ENCODE data around the gene AMN1.
A peak's percentile ranks its signal among the peaks of the same experiment; 100 is the strongest.
"Not testable (repeated sequence)": the region's sequence is repeated elsewhere in the genome, so short reads cannot be mapped to it uniquely, and the experiment has no call there.

The AMN1 gene

GRCh38 chr12:31726575-31726974, 2.2 kb downstream of the AMN1 start:
- DNase-seq (ENCODE audit: extremely low spot score): no peak
- POLR2A ChIA-PET: no interaction called here
- TF ChIP-seq, protein P1, sequence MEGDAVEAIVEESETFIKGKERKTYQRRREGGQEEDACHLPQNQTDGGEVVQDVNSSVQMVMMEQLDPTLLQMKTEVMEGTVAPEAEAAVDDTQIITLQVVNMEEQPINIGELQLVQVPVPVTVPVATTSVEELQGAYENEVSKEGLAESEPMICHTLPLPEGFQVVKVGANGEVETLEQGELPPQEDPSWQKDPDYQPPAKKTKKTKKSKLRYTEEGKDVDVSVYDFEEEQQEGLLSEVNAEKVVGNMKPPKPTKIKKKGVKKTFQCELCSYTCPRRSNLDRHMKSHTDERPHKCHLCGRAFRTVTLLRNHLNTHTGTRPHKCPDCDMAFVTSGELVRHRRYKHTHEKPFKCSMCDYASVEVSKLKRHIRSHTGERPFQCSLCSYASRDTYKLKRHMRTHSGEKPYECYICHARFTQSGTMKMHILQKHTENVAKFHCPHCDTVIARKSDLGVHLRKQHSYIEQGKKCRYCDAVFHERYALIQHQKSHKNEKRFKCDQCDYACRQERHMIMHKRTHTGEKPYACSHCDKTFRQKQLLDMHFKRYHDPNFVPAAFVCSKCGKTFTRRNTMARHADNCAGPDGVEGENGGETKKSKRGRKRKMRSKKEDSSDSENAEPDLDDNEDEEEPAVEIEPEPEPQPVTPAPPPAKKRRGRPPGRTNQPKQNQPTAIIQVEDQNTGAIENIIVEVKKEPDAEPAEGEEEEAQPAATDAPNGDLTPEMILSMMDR (IDR thresholded peaks at IDR 0.05; ENCODE audit: control extremely low read depth, extremely low read depth, low read depth, missing control alignments): no peak
- CTCF ChIA-PET: interaction anchor here (0.8 kb wide), 1 partner anchor 11 kb away, joined by 3 read pairs; no protein-coding TSS in a partner anchor

- CTCF ChIA-PET: interaction anchor here (4.0 kb wide), 1 partner anchor 10 kb away, joined by 14 read pairs; no protein-coding TSS in a partner anchor
- TF ChIP-seq, protein P1 (IDR thresholded peaks at IDR 0.05; ENCODE audit: control extremely low read depth, extremely low read depth, low read depth, missing control alignments): no peak
- POLR2A ChIA-PET: no interaction called here
- no peak for DNase-seq (ENCODE audit: extremely low spot score)
Observed at GRCh38 chr12:31724557-31724956, 4.3 kb downstream of the AMN1 start.

GRCh38 chr12:31722580-31722979, 6.2 kb downstream of the AMN1 start:
- POLR2A ChIA-PET: no interaction called here
- CTCF ChIA-PET: interaction anchor here (0.9 to 4.0 kb wide), 2 partner anchors 8 to 589 kb away, joined by 3 to 14 read pairs; no protein-coding TSS in a partner anchor

GRCh38 chr12:31718542-31719198, 10.2 kb downstream of the AMN1 start:
- DNase-seq (ENCODE audit: extremely low spot score); POLR2A ChIA-PET: not testable (repeated sequence)
- CTCF ChIA-PET: interaction anchor here (1.4 to 1.5 kb wide), 2 partner anchors 20 to 30 kb away, joined by 3 read pairs; no protein-coding TSS in a partner anchor

More at GRCh38 chr12:31722580-31722979, 6.2 kb downstream of the AMN1 start:
- TF ChIP-seq, protein P1 (IDR thresholded peaks at IDR 0.05; ENCODE audit: control extremely low read depth, extremely low read depth, low read depth, missing control alignments): no peak
- DNase-seq (ENCODE audit: extremely low spot score): no peak

DNA sequence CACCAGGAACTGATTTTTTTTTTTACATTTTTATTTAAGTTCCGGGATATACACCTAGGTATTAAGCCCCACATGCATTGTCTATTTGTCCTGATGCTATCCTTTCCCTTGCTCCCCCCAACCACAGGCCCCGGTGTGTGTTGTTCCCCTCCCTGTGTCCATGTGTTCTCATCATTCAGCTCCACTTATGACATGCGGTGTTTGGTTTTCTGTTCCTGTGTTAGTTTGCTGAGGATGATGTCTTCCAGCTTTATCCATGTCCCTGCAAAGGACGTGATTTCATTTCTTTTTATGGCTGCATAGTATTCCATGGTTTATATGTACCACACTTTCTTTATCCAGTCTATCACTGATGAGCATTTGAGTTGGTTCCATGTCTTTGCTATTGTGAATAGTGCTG, 11.8 kb downstream of the AMN1 start:
- POLR2A ChIA-PET; DNase-seq (ENCODE audit: extremely low spot score): not testable (repeated sequence)
- CTCF ChIA-PET: interaction anchor here (1.5 kb wide), 1 partner anchor 32 kb away, joined by 3 read pairs; no protein-coding TSS in a partner anchor

- TF ChIP-seq, protein P1 (IDR thresholded peaks at IDR 0.05; ENCODE audit: control extremely low read depth, extremely low read depth, low read depth, missing control alignments): no peak
- DNase-seq (ENCODE audit: extremely low spot score): peak; percentile 49
- POLR2A ChIA-PET: interaction anchor here (0.6 to 1.3 kb wide), 2 partner anchors 14 to 345 kb away, joined by 5 to 7 read pairs; partner anchors contain the start of gene AMN1
- CTCF ChIA-PET: interaction anchor here (0.7 to 3.3 kb wide), 11 partner anchors 9 to 444 kb away, joined by 3 to 14 read pairs (median 3); partner anchors contain the start of gene AMN1
Observed at GRCh38 chr12:31715283-31715825, 13.5 kb downstream of the AMN1 start.

- ChIA-PET POLR2A (interaction anchor here (0.6 to 1.3 kb wide), 3 partner anchors 14 to 346 kb away, joined by 3 to 7 read pairs (median 5); partner anchors contain the start of gene AMN1), CTCF (interaction anchor here (0.7 to 3.3 kb wide), 11 partner anchors 9 to 443 kb away, joined by 3 to 14 read pairs (median 3); partner anchors contain the start of gene AMN1)
- TF ChIP-seq, protein P1 (IDR thresholded peaks at IDR 0.05; ENCODE audit: control extremely low read depth, extremely low read depth, low read depth, missing control alignments): no peak
- DNase-seq (ENCODE audit: extremely low spot score): no peak
Observed at GRCh38 chr12:31714406-31715271, 14.2 kb downstream of the AMN1 start.
